Measurements from ENCODE around the gene CFDP1. TPM values are rescaled to one million over a fixed set of nuclear protein-coding genes. Genes with fewer than 3 reads are reported as not detected.

CFDP1 gene
- polyA plus RNA-seq, 10 donors = 70.9 to 125 (median 91.4) TPM

DNA sequence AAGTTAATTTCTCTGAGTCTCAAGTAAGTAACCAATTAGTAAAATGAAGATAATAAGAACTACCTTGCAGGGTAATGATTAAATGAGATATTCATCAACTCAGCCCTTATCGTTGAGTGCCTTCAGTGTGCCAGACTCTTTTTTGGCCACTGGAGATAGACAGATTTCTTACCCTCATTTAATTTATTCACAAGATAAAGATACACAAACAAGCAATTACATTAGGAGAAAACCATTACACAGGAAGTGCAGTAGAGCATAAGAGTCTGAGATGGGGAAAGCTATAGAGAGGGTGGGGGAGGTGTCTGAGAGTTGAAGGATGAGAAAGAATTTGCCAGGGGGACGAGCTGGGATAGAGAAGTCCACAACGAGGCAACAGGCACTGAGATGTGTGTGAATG, 109.4 kb downstream of the CFDP1 start:
- no peak for DNase-seq

DNA sequence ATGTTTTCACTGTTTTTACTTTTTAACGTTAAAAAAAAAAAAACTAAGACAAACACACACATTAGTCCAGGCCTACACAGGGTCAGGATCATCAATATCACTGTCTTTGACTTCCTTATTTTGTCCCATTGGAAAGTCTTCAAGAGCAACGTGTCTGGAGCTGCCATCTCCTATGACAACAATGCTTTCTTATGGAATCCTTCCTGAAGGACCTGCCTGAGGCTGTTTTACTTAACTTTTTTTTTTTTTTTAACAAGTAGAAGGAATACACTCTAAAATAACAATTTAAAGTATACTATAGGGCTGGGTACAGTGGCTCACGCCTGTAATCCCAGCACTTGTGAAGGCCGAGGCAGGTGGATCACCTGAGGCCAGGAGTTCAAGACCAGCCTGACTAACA, 110.1 kb downstream of the CFDP1 start:
- no peak for DNase-seq

DNA sequence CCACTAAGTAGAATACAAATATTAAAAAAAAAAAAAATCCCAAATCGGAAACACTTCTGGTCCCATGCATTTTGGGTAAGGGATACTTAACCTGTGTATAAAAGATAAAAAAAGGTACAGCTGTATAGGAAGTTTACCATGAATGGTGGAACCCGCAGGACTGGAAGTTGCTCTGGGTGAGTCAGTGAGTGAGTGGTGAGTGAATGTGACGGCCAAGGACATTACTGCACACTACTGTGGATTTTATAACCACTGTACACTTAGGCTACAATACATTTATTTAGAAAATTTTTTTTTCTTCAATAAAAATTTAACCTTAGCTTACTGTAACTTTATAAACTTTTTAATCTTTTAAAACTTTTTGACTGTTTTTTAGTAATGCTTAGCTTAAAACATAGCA, 110.6 kb downstream of the CFDP1 start:
- DNase-seq = no peak

DNA sequence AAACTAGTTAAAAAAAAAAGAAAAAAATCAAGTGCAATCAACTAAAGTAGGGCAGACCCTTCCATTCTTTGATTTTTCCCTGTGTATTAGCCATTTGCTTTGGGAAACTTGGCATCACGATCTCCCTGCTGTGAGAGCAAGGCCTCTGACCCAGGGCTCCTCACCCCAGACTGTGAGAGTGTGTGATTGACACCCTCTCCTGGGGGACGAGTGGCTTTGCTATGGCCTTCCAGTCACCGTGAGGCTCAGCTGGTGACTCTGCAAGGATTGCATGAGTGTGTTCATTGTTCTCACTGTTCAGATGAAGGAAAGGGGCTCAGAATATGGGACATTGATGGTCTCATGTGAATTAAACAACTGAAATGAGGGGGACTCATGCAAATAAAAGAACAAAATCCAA, 112.9 kb downstream of the CFDP1 start:
- peak in 1 of 3 donors; percentile 13 for DNase-seq

DNA sequence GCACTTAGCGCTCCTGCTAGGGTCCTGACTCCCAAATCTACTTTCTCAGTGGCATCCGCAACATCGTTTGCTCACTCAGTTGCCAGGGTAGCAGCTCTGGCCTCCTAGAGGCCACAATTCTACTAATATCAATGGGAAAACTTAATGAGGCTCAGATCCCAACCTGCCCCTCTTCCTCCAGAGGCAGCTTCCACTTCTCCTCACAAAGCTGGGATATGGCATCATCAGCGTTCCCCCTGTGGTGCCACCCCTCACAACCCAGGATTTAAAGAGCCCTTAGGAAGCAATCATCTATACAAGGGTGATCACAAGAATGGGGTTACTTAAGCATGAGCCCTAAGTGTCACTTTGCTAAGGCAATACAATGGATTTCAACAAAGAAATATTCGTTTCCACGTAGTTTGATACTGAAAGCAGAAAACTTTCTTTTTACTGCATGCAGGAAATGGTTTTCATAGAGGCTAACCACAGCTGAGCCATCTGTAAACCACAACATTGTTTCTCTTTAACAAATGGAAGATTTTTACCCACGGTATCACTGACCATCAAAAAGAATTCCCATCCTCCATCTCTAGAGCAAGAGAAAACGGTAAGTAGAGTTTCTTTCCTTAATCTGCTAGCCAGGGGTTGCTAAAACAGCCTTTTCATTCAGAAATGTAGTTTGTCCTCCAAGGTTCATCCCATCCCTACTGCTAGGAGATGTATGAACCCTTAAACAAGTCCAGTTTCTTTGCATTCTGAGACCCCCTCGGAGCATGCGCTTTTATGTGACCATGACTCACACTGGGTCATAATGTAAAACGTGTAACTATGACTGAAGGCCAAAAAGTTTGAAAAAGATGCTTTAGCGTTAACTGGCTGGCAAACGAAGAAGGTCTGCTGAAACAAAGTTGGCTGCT, 113.5 kb downstream of the CFDP1 start:
- peak in 2 of 3 donors; percentile 19 to 73 for DNase-seq

DNA sequence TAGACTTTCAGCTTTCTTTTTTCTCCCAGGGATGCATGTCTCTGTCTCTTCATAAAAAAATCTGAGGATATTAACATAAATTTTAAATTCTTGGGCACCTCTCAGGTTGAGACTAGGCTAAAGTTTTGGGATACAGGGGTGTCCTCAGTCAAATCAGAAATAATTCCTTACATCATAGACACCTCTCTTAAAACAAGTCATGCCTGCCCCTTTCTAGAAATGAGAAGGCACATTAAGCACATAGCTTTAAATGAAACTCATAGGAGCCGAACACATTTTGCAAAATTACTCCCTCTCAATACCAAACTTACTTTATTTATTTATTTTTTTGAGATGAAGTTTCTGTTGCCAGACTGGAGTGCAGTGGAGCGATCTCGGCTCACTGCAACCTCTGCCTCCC, 114.6 kb downstream of the CFDP1 start:
- DNase-seq = no peak

DNA sequence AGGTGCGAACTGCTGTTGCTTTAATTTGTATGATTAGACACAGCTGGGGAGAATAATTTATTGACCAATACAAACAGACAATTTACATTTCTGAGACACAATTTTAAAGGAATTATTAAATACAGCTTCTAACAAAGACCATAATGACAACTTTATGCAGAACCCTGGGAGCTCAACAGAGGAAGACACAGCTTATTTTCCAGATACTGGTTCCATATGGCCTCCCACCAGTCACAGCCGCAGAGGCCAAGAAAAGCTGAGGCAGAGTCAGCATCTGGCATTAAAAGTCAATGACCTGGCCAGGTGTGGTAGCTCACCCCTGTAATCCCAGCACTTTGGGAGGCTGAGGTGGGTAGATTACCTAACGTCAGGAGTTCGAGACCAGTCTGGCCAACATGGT, 115.8 kb downstream of the CFDP1 start:
- DNase-seq = no peak

DNA sequence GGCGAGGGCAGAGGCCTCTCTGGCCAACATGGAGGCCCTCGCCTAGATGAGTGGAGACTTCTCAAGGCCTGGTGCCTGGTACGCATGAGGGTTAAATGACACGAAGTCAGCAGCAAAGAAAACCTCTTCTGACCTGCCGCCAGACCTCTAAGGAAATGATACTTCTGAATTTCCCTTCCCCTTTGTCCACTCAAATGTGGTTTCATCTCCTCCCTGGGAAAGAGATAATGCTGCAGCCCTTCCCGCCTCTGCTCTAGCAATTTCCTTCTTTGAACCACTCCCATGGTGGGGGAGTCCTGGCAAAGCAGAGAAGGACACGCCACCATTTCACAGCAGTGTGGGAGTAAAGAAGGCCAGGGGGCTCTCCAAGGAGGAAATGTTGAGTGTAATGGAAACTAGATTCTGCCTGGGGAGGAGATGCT, 116.2 kb downstream of the CFDP1 start:
- DNase-seq = peak in 2 of 3 donors; percentile 67 to 84

DNA sequence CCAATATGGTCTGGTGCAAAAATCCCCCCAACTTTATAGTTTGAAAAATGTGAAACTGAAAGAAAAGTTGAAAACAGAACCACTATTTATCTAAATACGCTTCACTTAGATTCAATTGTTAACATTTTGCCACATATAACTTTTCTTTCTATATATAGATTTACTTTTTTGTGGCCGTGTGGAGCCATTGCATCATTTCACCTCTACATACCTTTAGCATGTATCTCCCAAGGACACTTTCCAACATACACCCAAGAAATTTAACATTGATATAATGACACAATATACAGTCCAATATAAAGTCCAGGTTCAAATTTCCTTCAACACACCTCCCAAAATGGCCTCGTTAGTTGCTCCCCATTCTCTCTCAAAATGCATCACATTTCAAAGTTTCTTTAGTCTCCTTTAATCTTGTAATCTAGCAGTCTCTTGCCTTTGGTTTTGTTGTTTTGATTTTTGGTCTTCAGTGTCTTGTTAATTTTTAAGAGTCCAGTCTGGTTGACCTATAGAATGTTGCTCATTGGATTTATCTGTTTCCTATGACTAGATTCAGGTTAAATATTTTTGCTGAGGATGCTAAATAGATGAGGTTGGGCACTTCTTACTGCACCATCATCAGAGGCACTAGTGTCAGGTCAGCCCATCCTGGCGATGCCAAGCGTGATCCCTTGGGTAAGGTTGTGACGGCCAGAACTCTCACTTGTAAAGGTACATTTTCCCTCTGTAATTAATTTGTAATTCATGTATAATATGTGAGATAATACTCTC, 117.6 kb downstream of the CFDP1 start:
- no peak for DNase-seq

DNA sequence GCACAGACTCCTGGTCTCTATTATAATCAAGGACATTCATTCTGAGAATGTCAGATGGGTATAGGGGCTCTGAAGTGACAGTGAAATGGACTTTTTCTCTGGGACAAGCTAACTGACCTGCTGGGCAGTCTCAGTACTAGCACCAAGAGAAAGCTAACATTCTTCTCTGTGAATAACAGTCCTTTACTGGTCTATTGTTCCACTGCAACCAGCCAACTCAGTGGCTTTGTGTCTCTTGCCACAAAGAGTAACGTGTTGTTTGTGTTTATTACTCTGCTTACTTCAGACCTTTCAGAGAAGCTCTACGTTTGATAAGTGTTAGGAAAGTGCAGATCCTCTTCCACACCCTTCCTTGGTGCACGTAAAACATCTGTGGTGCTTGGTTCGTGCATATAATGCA, 120.4 kb downstream of the CFDP1 start:
- no peak for DNase-seq

DNA sequence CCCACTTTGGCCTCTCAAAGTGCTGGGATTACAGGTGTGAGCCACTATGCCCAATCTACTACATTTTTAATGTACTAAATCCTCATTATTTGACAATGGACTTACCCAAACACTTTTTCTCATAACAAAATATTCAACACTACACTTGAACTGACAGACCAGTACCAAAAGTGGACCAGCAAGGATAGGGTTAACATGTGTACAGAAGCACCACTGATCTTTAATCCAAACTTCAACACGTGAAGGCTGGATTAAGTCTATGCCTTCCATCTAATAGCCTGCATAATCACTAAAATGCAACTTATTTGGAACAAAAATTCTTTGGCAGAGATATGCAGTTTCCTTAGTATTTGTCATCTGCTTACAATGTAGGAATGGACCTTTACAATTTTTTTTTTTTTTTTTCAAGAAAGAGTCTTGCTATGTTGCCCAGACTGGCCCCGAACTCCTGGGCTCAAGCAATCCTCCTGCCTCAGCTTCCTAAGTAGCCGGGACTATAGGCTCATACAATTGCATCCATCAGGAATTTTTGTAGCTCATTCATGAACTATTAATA, 121.8 kb downstream of the CFDP1 start:
- DNase-seq = peak in 1 of 3 donors; percentile 29

DNA sequence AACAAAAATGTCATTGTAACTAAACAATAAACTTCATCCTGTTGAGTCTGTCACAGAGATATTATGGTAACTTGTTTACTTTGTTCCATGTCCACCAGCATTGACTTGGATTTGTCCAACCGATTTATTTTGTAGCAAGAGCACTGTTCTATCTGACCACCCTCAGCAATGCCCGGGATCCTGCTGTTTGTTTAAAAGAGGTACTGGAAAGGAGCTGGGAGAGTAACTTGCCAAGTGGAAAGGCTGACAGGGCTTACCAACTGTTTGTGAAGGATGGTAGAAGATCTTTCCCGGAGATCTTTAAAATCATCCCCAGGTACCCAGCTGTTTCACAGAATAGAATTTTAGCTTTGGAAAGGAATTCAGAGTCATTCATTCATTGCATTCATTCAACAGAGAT, 122.8 kb downstream of the CFDP1 start:
- DNase-seq = no peak

DNA sequence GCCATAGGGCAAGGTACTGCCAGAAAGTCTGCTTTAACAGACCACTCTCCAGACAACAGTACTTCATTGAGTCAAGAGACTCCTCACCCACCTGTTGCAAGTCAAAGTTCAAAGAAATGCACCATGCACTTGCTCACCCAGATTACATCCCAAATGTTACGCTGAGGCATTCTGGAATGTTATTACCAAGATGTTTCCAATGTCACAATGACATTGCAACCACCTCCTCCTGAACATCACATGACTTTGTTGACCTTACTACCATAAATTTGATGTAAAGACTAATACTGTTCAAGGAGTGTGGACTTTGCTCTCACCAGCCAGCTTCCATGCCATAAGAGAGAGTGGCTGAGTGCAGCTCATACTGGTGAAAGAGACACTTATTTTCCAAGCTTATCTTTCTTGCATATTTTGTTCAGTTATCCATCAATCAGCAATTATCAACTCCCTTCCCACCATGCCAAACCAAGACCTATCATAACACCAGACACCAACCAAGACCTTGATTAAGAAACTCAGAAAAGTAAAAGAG, 123.3 kb downstream of the CFDP1 start:
- DNase-seq = no peak

DNA sequence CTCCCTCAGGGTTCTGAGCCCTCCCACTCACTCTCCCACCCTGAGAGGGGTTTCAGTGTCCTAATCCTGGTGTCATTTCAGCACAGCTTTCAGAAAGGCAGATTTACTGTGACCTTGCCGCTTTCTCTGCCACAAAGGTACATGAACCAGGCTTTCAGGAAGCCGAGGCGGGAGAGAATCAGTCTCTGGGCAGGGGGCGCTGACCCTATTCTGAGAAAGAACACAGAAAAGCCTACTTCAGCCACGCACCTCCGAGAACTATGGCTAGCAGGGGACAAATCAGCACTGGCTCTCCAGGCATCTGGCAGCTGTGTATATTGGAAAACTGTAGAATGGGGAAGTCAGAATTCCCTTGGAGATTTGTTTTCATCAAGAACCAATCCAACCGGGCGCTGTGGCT, 124.1 kb downstream of the CFDP1 start:
- no peak for DNase-seq

DNA sequence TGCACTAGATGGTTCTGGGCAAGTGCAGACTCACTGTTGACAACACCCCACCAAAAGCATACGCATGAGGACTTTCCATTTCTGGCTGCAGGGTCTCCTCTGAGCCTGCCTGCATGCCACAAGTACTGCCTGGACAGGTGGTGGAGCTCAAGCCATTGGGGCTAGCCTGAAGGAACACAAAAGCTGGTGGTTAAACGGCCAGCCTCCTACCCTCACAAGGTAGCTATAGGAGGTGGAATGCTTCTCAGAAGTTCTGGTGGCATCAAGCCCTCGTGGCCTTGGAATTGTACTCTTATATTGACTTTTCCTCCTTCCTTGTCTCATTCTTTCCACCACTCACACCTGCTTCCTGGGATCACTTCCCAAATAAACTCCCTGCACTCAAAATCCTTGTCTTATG, 125.3 kb downstream of the CFDP1 start:
- DNase-seq = no peak

DNA sequence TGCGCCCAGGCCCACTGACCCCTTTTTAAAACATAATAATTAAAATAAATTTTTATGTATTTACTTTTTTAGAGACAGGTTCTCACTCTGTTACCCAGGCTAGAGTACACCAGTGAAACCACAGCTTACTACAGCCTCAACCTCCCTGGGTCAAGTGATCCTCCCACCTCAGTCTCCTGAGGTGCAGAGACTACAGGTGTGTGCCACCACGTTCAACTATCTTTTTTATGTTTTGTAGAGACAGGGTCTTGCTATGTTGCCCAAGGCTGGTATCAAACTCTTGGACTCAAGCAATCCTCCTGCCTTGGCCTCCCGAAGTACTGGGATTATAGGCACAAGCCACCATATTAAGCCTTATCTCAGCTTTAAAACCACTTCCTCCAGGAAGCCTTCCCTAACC, 125.8 kb downstream of the CFDP1 start:
- no peak for DNase-seq

DNA sequence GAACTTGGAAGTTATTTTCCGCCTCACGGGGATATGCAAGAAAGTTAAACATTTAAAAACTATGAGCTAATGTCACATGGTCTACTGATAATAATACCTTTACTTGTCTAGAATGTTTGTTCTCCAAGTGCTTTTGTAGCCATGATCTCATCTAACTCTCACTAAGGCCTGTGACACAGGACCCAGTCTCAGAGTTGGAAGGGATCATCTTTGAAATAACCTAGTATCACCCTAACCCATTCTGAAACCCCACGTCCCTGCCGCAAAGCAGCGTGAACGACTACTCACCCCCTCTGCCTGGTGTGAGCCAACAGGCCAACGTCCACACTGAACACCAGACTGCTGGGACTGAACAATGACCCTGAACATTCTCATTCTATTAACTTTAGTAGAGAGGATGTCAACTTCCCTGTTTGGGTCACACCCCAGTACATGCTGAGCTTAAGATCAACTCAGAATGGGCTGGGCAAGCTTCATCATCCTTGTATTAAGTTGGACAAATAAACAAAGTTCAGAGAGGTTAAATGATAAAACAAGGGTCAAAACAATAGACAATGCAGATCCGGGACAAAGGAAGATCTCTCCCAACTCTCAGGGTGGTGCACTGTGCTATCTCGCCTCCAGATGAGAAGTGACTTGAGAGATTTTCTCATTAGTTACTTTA, 127.1 kb downstream of the CFDP1 start:
- DNase-seq = no peak

DNA sequence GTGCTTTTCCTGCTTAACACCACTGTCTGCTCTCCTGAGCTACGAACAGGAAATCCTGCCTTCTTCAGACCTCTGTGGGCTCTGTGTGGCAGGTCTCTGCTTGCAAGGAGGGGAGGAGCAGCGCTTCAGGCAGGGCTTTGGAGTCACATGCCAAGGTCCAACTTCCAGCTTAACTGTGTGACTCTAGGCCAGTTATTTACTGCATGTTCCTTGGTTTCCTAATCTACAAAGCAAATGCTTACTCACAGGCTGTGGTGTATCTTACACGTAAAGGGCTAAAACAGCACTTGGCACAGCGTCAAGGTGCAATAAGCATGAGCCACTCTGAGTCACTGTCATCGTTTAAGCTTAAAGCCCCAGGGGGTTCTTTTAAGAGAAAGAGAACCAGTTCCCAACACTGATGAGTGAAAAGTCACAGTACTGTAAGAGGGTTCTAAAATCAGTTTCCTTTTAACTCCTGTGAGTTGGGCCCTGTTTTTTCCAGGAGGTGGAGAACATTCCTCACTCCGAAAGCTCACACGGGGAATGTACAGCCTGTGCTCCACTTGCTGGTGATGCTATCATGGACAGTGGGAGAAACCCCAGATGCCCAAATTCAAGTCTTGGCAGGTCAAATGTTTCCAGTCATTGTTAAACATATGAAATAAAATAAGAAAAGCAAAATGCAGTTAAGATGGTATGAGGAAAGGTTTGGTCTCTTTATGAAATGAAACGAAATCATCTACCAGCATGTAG, 127.8 kb downstream of the CFDP1 start:
- DNase-seq = peak; percentile 53 to 98 (median 69)

DNA sequence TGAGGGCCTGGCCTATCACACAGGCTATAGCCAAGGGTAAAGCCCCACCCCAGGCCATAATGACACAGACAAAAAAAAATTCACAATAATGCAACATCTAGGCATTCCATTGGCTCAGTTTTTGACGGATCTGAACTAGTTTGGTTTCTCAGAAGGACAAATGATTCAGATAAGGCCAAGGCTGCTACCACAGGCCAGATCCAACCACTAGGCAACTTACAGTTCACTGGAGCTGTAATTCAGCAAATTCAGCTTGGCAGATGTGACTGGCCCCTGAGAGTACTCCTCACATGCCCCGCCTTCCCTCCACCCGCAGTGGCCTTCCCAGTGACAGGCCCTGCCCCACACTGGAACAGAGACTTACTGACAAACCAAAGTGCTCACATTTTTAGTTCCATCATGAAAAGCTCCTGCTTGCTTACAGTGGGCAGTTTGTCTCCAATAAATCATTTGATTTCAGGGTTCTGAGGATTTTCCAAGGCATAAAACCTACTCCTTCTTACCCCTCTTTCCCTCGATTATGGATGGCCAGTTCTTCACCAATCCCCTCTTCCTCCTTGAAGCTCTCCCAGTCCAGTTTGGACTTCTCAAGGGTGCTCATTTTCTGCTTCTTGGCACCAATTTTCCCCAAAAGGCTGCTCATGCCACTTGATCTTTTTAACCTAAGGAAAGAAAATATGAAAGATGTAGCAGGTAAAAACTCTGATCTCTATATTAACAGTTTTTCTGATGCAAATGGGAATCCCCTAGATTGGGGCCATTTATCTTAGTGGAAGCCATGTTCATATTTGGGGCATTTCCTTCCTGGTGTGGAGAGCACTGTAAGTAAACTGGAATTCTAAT, 128.6 kb downstream of the CFDP1 start:
- DNase-seq = no peak

DNA sequence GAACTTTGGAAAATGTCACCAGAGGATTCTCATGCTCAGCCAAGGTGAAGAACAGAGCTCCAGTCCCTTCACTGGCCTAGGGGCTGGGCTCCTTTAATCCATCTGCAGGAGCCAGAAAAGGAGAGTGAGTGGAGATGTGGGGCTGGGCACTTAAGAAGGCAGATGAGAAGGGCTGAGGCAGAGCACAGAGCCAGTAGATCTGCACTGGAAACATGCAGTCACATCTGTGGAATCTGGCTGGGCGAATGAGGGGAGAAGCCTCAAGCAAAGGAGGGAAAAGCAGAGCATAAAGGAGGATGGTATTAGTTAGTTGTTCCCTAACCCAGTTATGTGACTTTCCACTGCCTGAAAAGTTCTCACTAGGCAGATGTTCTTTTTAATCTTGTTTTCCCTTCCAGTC, 131.5 kb downstream of the CFDP1 start:
- no peak for DNase-seq

All from muscle of back (tissue), 11 donors.